Airway epithelial cell (primary cell): Measurements from ENCODE around the gene GIPC1. TPM values are rescaled to one million over a fixed set of nuclear protein-coding genes. Genes with fewer than 3 reads are reported as not detected.

Experiments
- total RNA-seq: library from RNA; depleted of rRNA; stranded (reverse); fragments of >200 nt; gene quantifications from 2 replicates; pipeline ENCODE4 v1.2.3, GENCODE V29; 2015

Gene GIPC1
- total RNA-seq, result 277 and 285 TPM in 2 replicates

GRCh38 chr19:14496029-14496833 lies at the start of gene GIPC1:
Gene GIPC1 (minus strand): TSS chr19:14496127. CDS start chr19:14482976, 13,151 bp downstream.

GRCh38 chr19:14529254-14530004 lies 33.5 kb upstream of the GIPC1 start, which contains the start of gene TECR:
Gene TECR (plus strand): TSS chr19:14529594. CDS start chr19:14529697, 103 bp downstream.

GRCh38 chr19:14517840-14518505 lies 22.0 kb upstream of the GIPC1 start, which contains the start of gene DNAJB1:
Gene DNAJB1 (minus strand): TSS chr19:14518397. CDS start chr19:14518349, 48 bp downstream.

GRCh38 chr19:14475251-14476073 lies 20.5 kb downstream of the GIPC1 start, which contains the start of gene PTGER1:
Gene PTGER1 (minus strand): TSS chr19:14475354. CDS start chr19:14474320, 1,034 bp downstream.

GRCh38 chr19:14432791-14433553 lies 63.0 kb downstream of the GIPC1 start, which contains the start of gene PKN1:
Gene PKN1 (plus strand): TSS chr19:14433306. CDS start chr19:14433522, 216 bp downstream.

Other genes with a start within 250 kb of the GIPC1 start
- gene ADGRE5, start 114.7 kb downstream of the GIPC1 start, total RNA-seq, result 17.6 and 18.6 TPM in 2 replicates
- 111 and 127 TPM in 2 replicates for gene DDX39A, start 76.8 kb downstream of the GIPC1 start, total RNA-seq
- gene PKN1, start 62.8 kb downstream of the GIPC1 start, total RNA-seq, result 6.8 and 10.6 TPM in 2 replicates
- gene PTGER1, start 20.8 kb downstream of the GIPC1 start, total RNA-seq, result 0.35 and 1.0 TPM in 2 replicates
- 165 and 174 TPM in 2 replicates for gene DNAJB1, start 22.3 kb upstream of the GIPC1 start, total RNA-seq
- 131 and 169 TPM in 2 replicates for gene TECR, start 33.5 kb upstream of the GIPC1 start, total RNA-seq
- 375 and 385 TPM in 2 replicates for gene NDUFB7, start 75.9 kb upstream of the GIPC1 start, total RNA-seq
- not detected in 2 replicates for gene CLEC17A, start 87.0 kb upstream of the GIPC1 start, total RNA-seq
- gene ADGRE3, start 178.7 kb upstream of the GIPC1 start, total RNA-seq, result not detected in 2 replicates
- gene ZNF333, start 193.9 kb upstream of the GIPC1 start, total RNA-seq, result 3.7 and 6.9 TPM in 2 replicates